Tibial nerve (tissue), 4 donors: ENCODE results near the gene HEATR1. TPM values are rescaled to one million over a fixed set of nuclear protein-coding genes. Genes with fewer than 3 reads are reported as not detected.
"Not testable (repeated sequence)": the region's sequence is repeated elsewhere in the genome, so short reads cannot be mapped to it uniquely, and the experiment has no call there.

Experiments used
- DNase-seq, 2 donors: peaks; one replicate each; pipeline ENCODE4 v3.0.0-alpha.2; 2019; ENCODE audit warnings: low spot score in 2 of 2
- H3K27ac ChIP-seq, 4 donors: fragments of 200-600 bp; sonication (generic) in 3 of 4; one replicate each; pipeline ENCODE4 v1.5.1; 2017 to 2019; ENCODE audit warnings: mild to moderate bottlenecking in 1 of 4
- H3K27me3 ChIP-seq, 2 donors: fragments of 200-600 bp; sonication (generic) in 1 of 2; one replicate each; pipeline versions ENCODE4 v1.5.1 to v1.6.0; 2017 to 2019
- H3K36me3 ChIP-seq, 3 donors: fragments of 200-600 bp; sonication (generic); one replicate each; pipeline ENCODE4 v1.5.1; 2018 to 2019
- H3K4me1 ChIP-seq, 4 donors: fragments of 200-600 bp; sonication (generic) in 3 of 4; one replicate each; pipeline ENCODE4 v1.5.1; 2017 to 2019
- H3K4me3 ChIP-seq, 4 donors: fragments of 200-600 bp; sonication (generic) in 3 of 4; one replicate each; pipeline ENCODE4 v1.5.1; 2017 to 2019; ENCODE audit warnings: mild to moderate bottlenecking in 1 of 4, moderate library complexity in 1 of 4
- H3K9me3 ChIP-seq, 4 donors: fragments of 200-600 bp; sonication (generic) in 3 of 4; one replicate each; pipeline ENCODE4 v1.5.1; 2017 to 2019
- EP300 ChIP-seq, 2 donors: sonication (generic); formaldehyde crosslinking; IDR thresholded peaks; one replicate each; pipeline ENCODE4 v1.6.1; 2017; ENCODE audit warnings: antibody characterized with exemption in 2 of 2, mild to moderate bottlenecking in 1 of 2
- POLR2A ChIP-seq, 2 donors: fragments of 450-650 bp; IDR thresholded peaks; one replicate each; pipeline ENCODE4 v1.6.1; 2017; ENCODE audit warnings: antibody characterized with exemption in 2 of 2, mild to moderate bottlenecking in 2 of 2, moderate library complexity in 2 of 2
- WGBS, 2 donors: methylation state at CpG; one replicate each; pipeline ENCODE4 v1.1.5; 2018; 5-methylcytosine and 5-hydroxymethylcytosine counted together
- total RNA-seq, 4 donors: library from RNA; depleted of rRNA; stranded (reverse); fragments of >200 nt; gene quantifications; one replicate each; pipeline ENCODE4 v1.1.0, GENCODE V29; 2016
- TF ChIP-seq, protein P1 (sequence below), 5 experiments: fragments of 200-600 bp in 3 of 5; fragments of 450-650 bp in 2 of 5; sonication (generic) in 3 of 5; IDR thresholded peaks; one replicate each; pipeline ENCODE4 v1.5.1; 2016 to 2019; ENCODE audit warnings: antibody characterized with exemption in 5 of 5, mild to moderate bottlenecking in 3 of 5, moderate library complexity in 2 of 5

The HEATR1 gene
- total RNA-seq, 4 donors from 2014 or later, result 17.0 to 32.4 (median 19.4) TPM

DNA sequence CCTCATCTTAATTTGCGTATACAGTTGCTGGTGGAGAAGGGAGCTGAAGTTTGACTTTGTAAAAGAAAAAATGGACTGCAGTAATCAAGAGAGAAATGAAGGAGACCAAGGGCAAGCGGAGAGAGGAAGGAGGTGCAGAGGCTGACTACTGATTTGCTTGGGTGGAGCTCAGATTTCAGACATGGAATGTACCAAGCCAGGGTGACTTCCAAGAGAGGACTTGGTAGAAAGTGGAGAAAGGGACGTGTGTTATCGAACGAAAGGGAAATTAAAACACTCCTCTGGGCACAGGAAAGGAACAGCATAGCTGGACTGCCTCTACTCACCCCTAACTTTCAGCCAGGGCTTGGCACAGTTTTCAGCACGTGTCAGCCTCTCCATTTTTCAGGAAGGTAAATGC lies 15.1 kb upstream of the HEATR1 start:
- Histone ChIP-seq H3K4me3 (no peak overlapping the region), H3K4me1 (no peaks in the 10 kb centered on the region), H3K36me3 (no peaks in the 10 kb centered on the region), H3K27me3 (no peaks in the 10 kb centered on the region), H3K27ac (no peak overlapping the region), H3K9me3 (peaks cover 0 to 16% (median 3%) of the 10 kb centered on the region in 4 donors)
- 74 to 78% methylated on average over 6 of the region's 6 CpGs for WGBS, 2 donors
- DNase-seq, result no peak
- TF ChIP-seq POLR2A (IDR thresholded peaks at IDR 0.05), result no peak
- TF ChIP-seq, protein P1, sequence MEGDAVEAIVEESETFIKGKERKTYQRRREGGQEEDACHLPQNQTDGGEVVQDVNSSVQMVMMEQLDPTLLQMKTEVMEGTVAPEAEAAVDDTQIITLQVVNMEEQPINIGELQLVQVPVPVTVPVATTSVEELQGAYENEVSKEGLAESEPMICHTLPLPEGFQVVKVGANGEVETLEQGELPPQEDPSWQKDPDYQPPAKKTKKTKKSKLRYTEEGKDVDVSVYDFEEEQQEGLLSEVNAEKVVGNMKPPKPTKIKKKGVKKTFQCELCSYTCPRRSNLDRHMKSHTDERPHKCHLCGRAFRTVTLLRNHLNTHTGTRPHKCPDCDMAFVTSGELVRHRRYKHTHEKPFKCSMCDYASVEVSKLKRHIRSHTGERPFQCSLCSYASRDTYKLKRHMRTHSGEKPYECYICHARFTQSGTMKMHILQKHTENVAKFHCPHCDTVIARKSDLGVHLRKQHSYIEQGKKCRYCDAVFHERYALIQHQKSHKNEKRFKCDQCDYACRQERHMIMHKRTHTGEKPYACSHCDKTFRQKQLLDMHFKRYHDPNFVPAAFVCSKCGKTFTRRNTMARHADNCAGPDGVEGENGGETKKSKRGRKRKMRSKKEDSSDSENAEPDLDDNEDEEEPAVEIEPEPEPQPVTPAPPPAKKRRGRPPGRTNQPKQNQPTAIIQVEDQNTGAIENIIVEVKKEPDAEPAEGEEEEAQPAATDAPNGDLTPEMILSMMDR (IDR thresholded peaks at IDR 0.05), result no peak
- no peak for TF ChIP-seq EP300 (IDR thresholded peaks at IDR 0.05)

DNA sequence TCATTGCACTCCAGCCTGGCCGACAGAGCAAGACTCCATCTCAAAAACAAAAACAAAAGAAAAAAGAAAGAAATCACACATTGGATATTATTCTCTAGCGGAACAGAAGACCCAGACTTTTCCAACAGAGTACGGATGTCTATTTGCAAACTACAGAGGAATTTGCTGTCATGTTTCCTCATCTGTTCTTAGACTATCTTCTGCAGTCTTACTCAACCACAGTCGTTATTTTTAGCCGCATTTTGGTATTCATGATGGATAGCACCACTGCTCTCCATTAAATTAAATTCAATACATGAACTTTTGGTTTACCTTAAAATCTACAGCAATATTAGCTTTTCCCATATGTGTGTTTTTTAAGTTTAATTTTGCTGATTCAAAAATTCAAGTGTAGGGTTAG lies 14.2 kb upstream of the HEATR1 start:
- DNase-seq, result no peak
- TF ChIP-seq EP300 (IDR thresholded peaks at IDR 0.05), result no peak
- Histone ChIP-seq H3K27me3 (no peaks in the 10 kb centered on the region), H3K27ac (no peak overlapping the region), H3K36me3 (no peaks in the 10 kb centered on the region), H3K9me3 (peaks cover 0 to 16% (median 3%) of the 10 kb centered on the region in 4 donors), H3K4me1 (no peaks in the 10 kb centered on the region), H3K4me3 (no peak overlapping the region)
- 77 to 89% methylated on average over 5 of the region's 5 CpGs for WGBS, 2 donors

DNA sequence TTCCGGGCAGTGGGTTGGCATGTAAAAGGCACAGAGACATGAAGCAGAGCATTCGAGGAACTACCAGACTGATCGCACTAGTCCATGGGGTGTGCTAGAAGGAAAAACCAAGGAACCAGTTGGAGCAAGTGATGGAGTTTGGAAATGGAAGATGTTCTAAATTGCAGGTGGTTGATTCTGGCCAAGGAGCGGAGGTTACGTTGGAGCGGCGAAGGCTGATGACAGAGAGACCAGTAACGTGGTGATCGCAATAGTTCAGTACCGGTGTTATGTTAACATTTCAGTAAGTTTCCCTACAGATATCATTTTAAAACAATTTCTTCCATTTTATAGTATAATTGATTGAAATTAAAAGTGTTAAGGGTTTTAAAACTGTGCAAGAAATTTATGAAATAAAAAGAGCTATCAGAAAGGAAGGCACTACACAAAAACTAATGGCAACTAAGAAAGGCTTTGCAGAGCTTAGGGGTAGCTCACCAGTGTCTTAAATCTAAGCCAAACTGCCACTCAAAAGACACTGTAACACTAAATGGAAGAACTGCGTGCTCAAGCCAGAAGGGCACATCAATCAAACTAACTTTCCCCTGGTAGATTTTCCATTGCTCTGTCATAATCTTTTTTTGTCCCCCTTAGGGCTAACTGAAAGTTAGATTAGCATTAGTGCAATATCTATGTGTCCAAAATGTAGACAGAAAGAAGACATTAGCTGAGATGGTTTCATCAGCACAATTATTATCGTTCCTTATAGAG lies 11.3 kb upstream of the HEATR1 start:
- H3K9me3 ChIP-seq, result no peaks in the 10 kb centered on the region
- H3K4me3 ChIP-seq, result no peak overlapping the region
- WGBS, 2 donors, result 91% methylated on average over 12 of the region's 12 CpGs
- H3K4me1 ChIP-seq, result no peaks in the 10 kb centered on the region
- H3K27me3 ChIP-seq, result peaks cover 0 to 11% of the 10 kb centered on the region in 2 donors
- no peak overlapping the region for H3K27ac ChIP-seq
- DNase-seq, result no peak
- no peaks in the 10 kb centered on the region for H3K36me3 ChIP-seq
- TF ChIP-seq, protein P1 (IDR thresholded peaks at IDR 0.05), result no peak
- TF ChIP-seq POLR2A (IDR thresholded peaks at IDR 0.05) (no peak), EP300 (IDR thresholded peaks at IDR 0.05) (no peak)

DNA sequence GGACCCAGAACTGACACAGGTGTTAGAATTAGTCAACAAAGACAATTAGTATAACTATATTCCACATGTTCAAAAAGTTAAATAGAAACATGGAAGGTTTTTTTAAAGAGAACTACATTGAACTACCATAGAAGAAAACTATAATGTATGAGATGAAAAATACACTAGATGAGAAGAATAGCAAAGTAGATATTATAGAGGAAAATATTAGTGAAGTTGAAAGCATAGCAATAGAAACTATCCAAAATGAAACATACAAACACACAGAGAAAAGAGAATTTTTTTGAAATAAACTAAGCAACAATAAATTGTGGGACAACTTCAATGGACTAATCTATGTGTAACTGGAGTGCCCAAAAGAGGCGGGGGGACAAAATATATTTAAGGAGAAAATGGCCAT lies 8.0 kb upstream of the HEATR1 start:
- WGBS, 2 donors, result 95 to 98% methylated on average over 1 of the region's 1 CpG
- TF ChIP-seq POLR2A (IDR thresholded peaks at IDR 0.05), result no peak
- TF ChIP-seq EP300 (IDR thresholded peaks at IDR 0.05), result no peak
- TF ChIP-seq, protein P1 (IDR thresholded peaks at IDR 0.05), result no peak
- peaks cover 0 to 11% of the 10 kb centered on the region in 2 donors for H3K27me3 ChIP-seq
- no peaks in the 10 kb centered on the region for H3K4me1 ChIP-seq
- H3K4me3 ChIP-seq, result no peak overlapping the region
- DNase-seq, result no peak
- no peaks in the 10 kb centered on the region for H3K9me3 ChIP-seq
- H3K36me3 ChIP-seq, result no peaks in the 10 kb centered on the region
- no peak overlapping the region for H3K27ac ChIP-seq

DNA sequence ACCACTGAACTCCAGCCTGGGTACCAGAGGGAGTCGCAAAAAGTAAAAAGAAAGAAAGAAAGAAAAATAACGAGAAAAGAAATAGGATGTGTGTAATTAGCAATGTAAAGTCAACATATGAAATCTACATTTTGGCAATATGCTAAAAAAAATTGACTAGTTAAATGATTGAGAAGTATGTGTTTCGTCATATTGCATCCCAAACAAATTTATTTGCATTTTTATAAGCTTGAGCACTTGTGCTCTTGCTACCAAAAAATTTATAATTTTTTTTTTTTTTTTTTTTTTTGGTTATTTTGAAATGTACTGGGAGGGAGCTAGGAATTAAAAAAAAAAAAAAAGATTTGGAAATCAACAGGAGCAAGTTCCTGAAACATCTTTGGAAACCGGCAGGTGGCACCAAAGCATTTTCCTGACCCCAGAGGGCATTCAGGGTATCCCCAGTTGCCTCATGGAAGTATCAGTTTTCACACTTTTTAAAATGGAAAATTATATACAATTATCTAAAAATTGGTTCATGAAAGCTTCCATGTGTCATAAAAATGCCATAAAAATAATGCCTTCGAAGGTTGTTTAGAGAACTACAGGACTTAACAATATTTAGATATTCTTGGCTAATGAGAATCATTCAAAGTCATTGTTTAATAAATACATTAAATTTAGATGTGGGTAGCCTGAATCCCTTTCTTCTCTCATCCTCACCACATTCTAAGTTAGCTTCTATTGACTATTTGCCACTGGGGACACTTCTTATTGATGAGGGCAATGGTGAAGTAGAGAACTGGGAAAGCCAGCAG lies 4.8 kb upstream of the HEATR1 start:
- H3K4me3 ChIP-seq, result no peak overlapping the region
- peaks cover 0 to 5% (median 0%) of the 10 kb centered on the region in 4 donors for H3K4me1 ChIP-seq
- TF ChIP-seq, protein P1 (IDR thresholded peaks at IDR 0.05), result peak in 4 of 5 experiments; percentile 31 to 39 (median 34)
- TF ChIP-seq EP300 (IDR thresholded peaks at IDR 0.05), result no peak
- no peaks in the 10 kb centered on the region for H3K9me3 ChIP-seq
- no peaks in the 10 kb centered on the region for H3K36me3 ChIP-seq
- no peak for DNase-seq
- H3K27me3 ChIP-seq, result peaks cover 0 to 11% of the 10 kb centered on the region in 2 donors
- H3K27ac ChIP-seq, result no peak overlapping the region
- WGBS, 2 donors, result 15 to 17% methylated on average over 5 of the region's 5 CpGs

DNA sequence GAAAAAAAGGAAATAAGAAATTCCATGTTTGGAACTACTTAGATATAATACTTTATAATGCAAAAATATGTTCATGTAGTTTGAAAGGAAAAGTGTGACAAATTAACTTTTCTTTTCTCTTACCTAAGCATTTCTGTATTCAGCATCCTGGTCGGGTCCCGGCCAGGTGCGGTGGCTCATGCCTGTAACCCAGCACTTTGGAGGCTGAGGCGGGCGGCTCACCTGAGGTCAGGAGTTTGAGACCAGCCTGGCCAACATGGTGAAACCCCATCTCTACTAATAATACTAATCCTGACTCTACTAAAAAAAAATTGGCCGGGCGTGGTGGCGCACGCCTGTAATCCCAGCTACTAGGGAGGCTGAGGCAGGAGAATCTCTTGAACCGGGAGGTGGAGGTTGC lies 3.3 kb upstream of the HEATR1 start:
- not testable (repeated sequence) for H3K27ac ChIP-seq, H3K9me3 ChIP-seq, DNase-seq, H3K4me3 ChIP-seq, H3K36me3 ChIP-seq
- H3K4me1 ChIP-seq, result peaks cover 0 to 17% (median 10%) of the 10 kb centered on the region in 4 donors
- 94 to 95% methylated on average over 10 of the region's 10 CpGs for WGBS, 2 donors
- H3K27me3 ChIP-seq, result peaks cover 0 to 11% of the 10 kb centered on the region in 2 donors
